ENCODE data around the gene ADAMTS12.
"Not testable (repeated sequence)": the region's sequence is repeated elsewhere in the genome, so short reads cannot be mapped to it uniquely, and the experiment has no call there.

Gene ADAMTS12

GRCh38 chr5:33887268-33887667 lies 4.5 kb downstream of the ADAMTS12 start:
- H3K4me3 ChIP-seq (ENCODE audit: low read depth, low read length): no peak overlapping the region
- DNase-seq (ENCODE audit: low read depth): no peak
- TF ChIP-seq CTCF (IDR thresholded peaks at IDR 0.05; ENCODE audit: low read depth, low read length, missing control alignments): no peak

GRCh38 chr5:33886283-33886682 lies 5.5 kb downstream of the ADAMTS12 start:
- no peak for DNase-seq (ENCODE audit: low read depth)
- TF ChIP-seq CTCF (IDR thresholded peaks at IDR 0.05; ENCODE audit: low read depth, low read length, missing control alignments): no peak

GRCh38 chr5:33885679-33886078 lies 6.1 kb downstream of the ADAMTS12 start:
- H3K4me3 ChIP-seq (ENCODE audit: low read depth, low read length): no peak overlapping the region
- no peak for TF ChIP-seq CTCF (IDR thresholded peaks at IDR 0.05; ENCODE audit: low read depth, low read length, missing control alignments)
- no peak for DNase-seq (ENCODE audit: low read depth)

More at GRCh38 chr5:33886283-33886682, 5.5 kb downstream of the ADAMTS12 start:
- no peak overlapping the region for H3K4me3 ChIP-seq (ENCODE audit: low read depth, low read length)

- no peak overlapping the region for H3K4me3 ChIP-seq (ENCODE audit: low read depth, low read length)
- DNase-seq (ENCODE audit: low read depth): no peak
- no peak for TF ChIP-seq CTCF (IDR thresholded peaks at IDR 0.05; ENCODE audit: low read depth, low read length, missing control alignments)
These were observed 8.3 kb downstream of the ADAMTS12 start for GRCh38 chr5:33883482-33883881.

- no peak for TF ChIP-seq CTCF (IDR thresholded peaks at IDR 0.05; ENCODE audit: low read depth, low read length, missing control alignments)
- no peak for DNase-seq (ENCODE audit: low read depth)
These were observed 11.5 kb downstream of the ADAMTS12 start for GRCh38 chr5:33880319-33880718.

GRCh38 chr5:33877449-33877848 lies 14.3 kb downstream of the ADAMTS12 start:
- TF ChIP-seq CTCF (IDR thresholded peaks at IDR 0.05; ENCODE audit: low read depth, low read length, missing control alignments): no peak
- no peak overlapping the region for H3K4me3 ChIP-seq (ENCODE audit: low read depth, low read length)
- DNase-seq (ENCODE audit: low read depth): no peak

More at GRCh38 chr5:33880319-33880718, 11.5 kb downstream of the ADAMTS12 start:
- no peak overlapping the region for H3K4me3 ChIP-seq (ENCODE audit: low read depth, low read length)

GRCh38 chr5:33867241-33867640 lies 24.5 kb downstream of the ADAMTS12 start:
- TF ChIP-seq CTCF (IDR thresholded peaks at IDR 0.05; ENCODE audit: low read depth, low read length, missing control alignments): no peak
- H3K4me3 ChIP-seq (ENCODE audit: low read depth, low read length): no peak overlapping the region
- no peak for DNase-seq (ENCODE audit: low read depth)

GRCh38 chr5:33859177-33859576 lies 32.6 kb downstream of the ADAMTS12 start:
- not testable (repeated sequence) for H3K4me3 ChIP-seq (ENCODE audit: low read depth, low read length); DNase-seq (ENCODE audit: low read depth)
